IPS DF 6.9 (cell line): ENCODE measurements around the gene HERC2.
"Not testable (repeated sequence)": the region's sequence is repeated elsewhere in the genome, so short reads cannot be mapped to it uniquely, and the experiment has no call there.

Experiments
- DNase-seq: peaks from one replicate; pipeline ENCODE4 v3.0.0-alpha.2; 2013; ENCODE audit warnings: low read depth, low spot score
- H3K27ac ChIP-seq: one replicate; pipeline ENCODE4 v1.5.1; 2013; ENCODE audit warnings: low read length, control low read depth
- H3K27me3 ChIP-seq: 2 replicates; pipeline ENCODE4 v1.6.1; 2013; ENCODE audit warnings: mild to moderate bottlenecking, low read length; ENCODE audit not compliant: control insufficient read depth, insufficient read depth
- H3K36me3 ChIP-seq: 2 replicates; pipeline ENCODE4 v1.6.1; 2013; ENCODE audit warnings: low read length; ENCODE audit not compliant: control insufficient read depth, insufficient read depth
- H3K4me1 ChIP-seq: 2 replicates; pipeline ENCODE4 v1.6.1; 2013; ENCODE audit warnings: low read length; ENCODE audit not compliant: control insufficient read depth, insufficient read depth
- H3K4me3 ChIP-seq: 2 replicates; pipeline ENCODE4 v1.5.1; 2013; ENCODE audit warnings: mild to moderate bottlenecking, low read length
- H3K9me3 ChIP-seq: 2 replicates; pipeline ENCODE4 v1.6.1; 2013; ENCODE audit warnings: low read length, inconsistent platforms; ENCODE audit not compliant: control insufficient read depth, insufficient read depth
- WGBS: extraction: QIAGEN DNeasy Blood & Tissue Kit; methylation state at CpG from one replicate; pipeline ENCODE4 v1.1.7; 2013; ENCODE audit warnings: mixed read lengths, missing lambda C conversion rate; ENCODE audit not compliant: insufficient read length, insufficient coverage; 5-methylcytosine and 5-hydroxymethylcytosine counted together

Gene HERC2

GRCh38 chr15:28137408-28138039 lies 184.5 kb downstream of the HERC2 start:
- WGBS: no CpG with 5 or more reads among the region's 9 CpGs
- not testable (repeated sequence) for H3K27ac ChIP-seq, H3K36me3 ChIP-seq, DNase-seq, H3K4me3 ChIP-seq, H3K27me3 ChIP-seq, H3K4me1 ChIP-seq, H3K9me3 ChIP-seq

- not testable (repeated sequence) for H3K27ac ChIP-seq, DNase-seq, H3K27me3 ChIP-seq, H3K9me3 ChIP-seq, H3K36me3 ChIP-seq, H3K4me3 ChIP-seq, H3K4me1 ChIP-seq
- WGBS: no CpG with 5 or more reads among the region's 6 CpGs
Measured at GRCh38 chr15:28136236-28136904, 185.6 kb downstream of the HERC2 start.

GRCh38 chr15:28133281-28133680 lies 188.7 kb downstream of the HERC2 start:
- no peak overlapping the region for H3K4me3 ChIP-seq
- H3K36me3 ChIP-seq: peaks cover 13% of the 10 kb centered on the region
- H3K27ac ChIP-seq: no peak overlapping the region
- H3K9me3 ChIP-seq: no peaks in the 10 kb centered on the region
- DNase-seq: no peak
- H3K4me1 ChIP-seq: peaks cover 2% of the 10 kb centered on the region; the same call in 1 of the 2 replicates
- no peaks in the 10 kb centered on the region for H3K27me3 ChIP-seq

GRCh38 chr15:28132524-28133275 lies 189.3 kb downstream of the HERC2 start:
- H3K4me1 ChIP-seq: peaks cover 2% of the 10 kb centered on the region; the same call in 1 of the 2 replicates
- WGBS: no CpG with 5 or more reads among the region's 21 CpGs
- no peak overlapping the region for H3K27ac ChIP-seq
- no peak overlapping the region; the same call in 1 of the 2 replicates for H3K4me3 ChIP-seq
- no peak for DNase-seq
- peaks cover 13% of the 10 kb centered on the region for H3K36me3 ChIP-seq
- no peaks in the 10 kb centered on the region for H3K9me3 ChIP-seq
- no peaks in the 10 kb centered on the region for H3K27me3 ChIP-seq

- DNase-seq: no peak
- Histone ChIP-seq H3K4me3 (no peak overlapping the region), H3K9me3 (no peaks in the 10 kb centered on the region), H3K27ac (no peak overlapping the region), H3K4me1 (peaks cover 2% of the 10 kb centered on the region; the same call in 1 of the 2 replicates), H3K27me3 (no peaks in the 10 kb centered on the region), H3K36me3 (peaks cover 16% of the 10 kb centered on the region)
- WGBS: no CpG with 5 or more reads among the region's 13 CpGs
Measured at GRCh38 chr15:28131946-28132345, 190.0 kb downstream of the HERC2 start.

GRCh38 chr15:28131400-28131799 lies 190.6 kb downstream of the HERC2 start:
- peaks cover 16% of the 10 kb centered on the region for H3K36me3 ChIP-seq
- H3K27ac ChIP-seq: no peak overlapping the region
- no CpG with 5 or more reads among the region's 13 CpGs for WGBS
- no peak for DNase-seq
- H3K4me1 ChIP-seq: peaks cover 2% of the 10 kb centered on the region; the same call in 1 of the 2 replicates
- H3K27me3 ChIP-seq: no peaks in the 10 kb centered on the region
- H3K4me3 ChIP-seq: no peak overlapping the region
- H3K9me3 ChIP-seq: no peaks in the 10 kb centered on the region

GRCh38 chr15:28130651-28131050 lies 191.3 kb downstream of the HERC2 start:
- H3K36me3 ChIP-seq: peaks cover 16% of the 10 kb centered on the region
- no peak for DNase-seq
- no CpG with 5 or more reads among the region's 7 CpGs for WGBS

GRCh38 chr15:28129231-28129848 lies 192.6 kb downstream of the HERC2 start:
- WGBS: no CpG with 5 or more reads among the region's 9 CpGs
- no peak for DNase-seq

More at GRCh38 chr15:28130651-28131050, 191.3 kb downstream of the HERC2 start:
- Histone ChIP-seq H3K27ac (no peak overlapping the region), H3K4me3 (no peak overlapping the region), H3K27me3 (no peaks in the 10 kb centered on the region), H3K9me3 (no peaks in the 10 kb centered on the region), H3K4me1 (peaks cover 2% of the 10 kb centered on the region; the same call in 1 of the 2 replicates)

GRCh38 chr15:28128031-28128430 lies 193.9 kb downstream of the HERC2 start:
- DNase-seq: no peak
- WGBS: no CpG with 5 or more reads among the region's 11 CpGs
- H3K27ac ChIP-seq: no peak overlapping the region

More at GRCh38 chr15:28129231-28129848, 192.6 kb downstream of the HERC2 start:
- Histone ChIP-seq H3K4me3 (no peak overlapping the region), H3K36me3 (peaks cover 16% of the 10 kb centered on the region), H3K27ac (no peak overlapping the region), H3K4me1 (peaks cover 2% of the 10 kb centered on the region; the same call in 1 of the 2 replicates), H3K9me3 (no peaks in the 10 kb centered on the region), H3K27me3 (no peaks in the 10 kb centered on the region)

GRCh38 chr15:28127036-28127435 lies 194.9 kb downstream of the HERC2 start:
- peaks cover 14% of the 10 kb centered on the region for H3K36me3 ChIP-seq
- no CpG with 5 or more reads among the region's 11 CpGs for WGBS
- no peak overlapping the region for H3K27ac ChIP-seq
- H3K4me1 ChIP-seq: no peaks in the 10 kb centered on the region
- H3K9me3 ChIP-seq: no peaks in the 10 kb centered on the region
- no peaks in the 10 kb centered on the region for H3K27me3 ChIP-seq
- H3K4me3 ChIP-seq: no peak overlapping the region
- no peak for DNase-seq

More at GRCh38 chr15:28128031-28128430, 193.9 kb downstream of the HERC2 start:
- Histone ChIP-seq H3K4me1 (peaks cover 2% of the 10 kb centered on the region; the same call in 1 of the 2 replicates), H3K27me3 (no peaks in the 10 kb centered on the region), H3K9me3 (no peaks in the 10 kb centered on the region), H3K36me3 (peaks cover 16% of the 10 kb centered on the region), H3K4me3 (no peak overlapping the region)
